GM11168 (cell line): ENCODE measurements around the gene TIMM13.

ENCODE experiments used
- in situ Hi-C: fragments of 300-500 bp; cut with MboI; formaldehyde crosslinking; loops from one replicate; pipeline ENCODE4 v1.12.0; 2022; ENCODE audit warnings: low sequenced_read_pairs; ENCODE audit not compliant: unreplicated experiment

The TIMM13 gene

GRCh38 chr19:2392899-2393298 is 34.5 kb downstream of the TIMM13 start:
- in situ Hi-C loops, result loop anchor here (25.0 kb wide), 1 partner anchor 106 kb away; the partner anchor contains the start of gene PEAK3

GRCh38 chr19:2392366-2392765 is 35.0 kb downstream of the TIMM13 start:
- in situ Hi-C loops, result loop anchor here (25.0 kb wide), 1 partner anchor 105 kb away; the partner anchor contains the start of gene PEAK3

- in situ Hi-C loops, result loop anchor here (25.0 kb wide), 1 partner anchor 104 kb away; the partner anchor contains the start of gene PEAK3
Observed at GRCh38 chr19:2391118-2391725, 36.2 kb downstream of the TIMM13 start.

- in situ Hi-C loops, result loop anchor here (25.0 kb wide), 1 partner anchor 102 kb away; the partner anchor contains the start of gene PEAK3
Observed at GRCh38 chr19:2389594-2389993, 37.8 kb downstream of the TIMM13 start.

GRCh38 chr19:2387367-2388288 is 39.8 kb downstream of the TIMM13 start:
- in situ Hi-C loops, result loop anchor here (25.0 kb wide), 1 partner anchor 100 kb away; the partner anchor contains the start of gene PEAK3

- in situ Hi-C loops, result loop anchor here (25.0 kb wide), 1 partner anchor 98 kb away; the partner anchor contains the start of gene PEAK3
Observed at GRCh38 chr19:2385053-2385721, 42.2 kb downstream of the TIMM13 start.

GRCh38 chr19:2382530-2383222 is 44.7 kb downstream of the TIMM13 start:
- in situ Hi-C loops, result loop anchor here (25.0 kb wide), 1 partner anchor 95 kb away; the partner anchor contains the start of gene PEAK3

GRCh38 chr19:2381148-2381820 is 46.1 kb downstream of the TIMM13 start:
- in situ Hi-C loops, result loop anchor here (25.0 kb wide), 1 partner anchor 94 kb away; the partner anchor contains the start of gene PEAK3

GRCh38 chr19:2380567-2380966 is 46.8 kb downstream of the TIMM13 start:
- in situ Hi-C loops, result loop anchor here (25.0 kb wide), 1 partner anchor 93 kb away; the partner anchor contains the start of gene PEAK3

GRCh38 chr19:2376784-2377519 is 50.4 kb downstream of the TIMM13 start:
- in situ Hi-C loops, result loop anchor here (25.0 kb wide), 1 partner anchor 90 kb away; the partner anchor contains the start of gene PEAK3
